ENCODE measurements around the gene PRKAG2. TPM values are rescaled to one million over a fixed set of nuclear protein-coding genes. Genes with fewer than 3 reads are reported as not detected.
A peak's percentile ranks its signal among the peaks of the same experiment; 100 is the strongest.

The PRKAG2 gene
- total RNA-seq, 4 donors from 2014 or later = 25.1 to 57.8 (median 46.7) TPM

DNA sequence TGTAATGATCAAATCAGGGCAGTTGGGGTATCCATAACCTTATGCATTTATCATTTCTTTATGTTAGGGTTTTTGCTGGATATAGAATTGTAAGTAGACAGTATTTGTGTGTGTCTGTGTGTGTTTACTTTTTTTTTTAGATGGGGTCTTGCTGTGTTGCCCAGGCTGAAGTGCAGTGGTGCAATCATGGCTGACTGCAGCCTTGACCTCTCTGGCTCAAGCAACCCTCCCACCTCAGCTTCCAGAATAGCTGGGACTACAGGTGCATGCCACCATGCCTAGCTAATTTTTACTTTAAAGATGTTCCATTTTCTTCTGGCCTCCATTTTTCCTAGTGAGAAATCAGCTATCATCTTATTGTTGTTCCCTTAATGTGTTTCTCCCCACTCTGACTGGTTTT is 347.1 kb downstream of the PRKAG2 start:
- no peaks in the 10 kb centered on the region for H3K36me3 ChIP-seq
- H3K4me1 ChIP-seq = no peaks in the 10 kb centered on the region
- intact Hi-C loops (cut with DNase I; ENCODE audit: low total_unique reads) = no loop called here
- no peaks in the 10 kb centered on the region for H3K27me3 ChIP-seq
- peaks cover 7 to 10% of the 10 kb centered on the region in 2 donors for H3K9me3 ChIP-seq
- H3K27ac ChIP-seq = no peak overlapping the region
- in situ Hi-C loops (cut with MboI; ENCODE audit: low pct_ligation_motif_present in 1 of 4, low pct_unique_long_range_greater_than_20kb in 1 of 4, low sequenced_read_pairs in 3 of 4) = no loop called here
- TF ChIP-seq POLR2A (IDR thresholded peaks at IDR 0.05) (no peak), POLR2AphosphoS5 (IDR thresholded peaks at IDR 0.05) (no peak), EP300 (IDR thresholded peaks at IDR 0.05; ENCODE audit: low read depth) (no peak)
- TF ChIP-seq, protein P1, sequence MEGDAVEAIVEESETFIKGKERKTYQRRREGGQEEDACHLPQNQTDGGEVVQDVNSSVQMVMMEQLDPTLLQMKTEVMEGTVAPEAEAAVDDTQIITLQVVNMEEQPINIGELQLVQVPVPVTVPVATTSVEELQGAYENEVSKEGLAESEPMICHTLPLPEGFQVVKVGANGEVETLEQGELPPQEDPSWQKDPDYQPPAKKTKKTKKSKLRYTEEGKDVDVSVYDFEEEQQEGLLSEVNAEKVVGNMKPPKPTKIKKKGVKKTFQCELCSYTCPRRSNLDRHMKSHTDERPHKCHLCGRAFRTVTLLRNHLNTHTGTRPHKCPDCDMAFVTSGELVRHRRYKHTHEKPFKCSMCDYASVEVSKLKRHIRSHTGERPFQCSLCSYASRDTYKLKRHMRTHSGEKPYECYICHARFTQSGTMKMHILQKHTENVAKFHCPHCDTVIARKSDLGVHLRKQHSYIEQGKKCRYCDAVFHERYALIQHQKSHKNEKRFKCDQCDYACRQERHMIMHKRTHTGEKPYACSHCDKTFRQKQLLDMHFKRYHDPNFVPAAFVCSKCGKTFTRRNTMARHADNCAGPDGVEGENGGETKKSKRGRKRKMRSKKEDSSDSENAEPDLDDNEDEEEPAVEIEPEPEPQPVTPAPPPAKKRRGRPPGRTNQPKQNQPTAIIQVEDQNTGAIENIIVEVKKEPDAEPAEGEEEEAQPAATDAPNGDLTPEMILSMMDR (IDR thresholded peaks at IDR 0.05) = no peak
- no peak overlapping the region for H3K4me3 ChIP-seq
- no peak for DNase-seq

DNA sequence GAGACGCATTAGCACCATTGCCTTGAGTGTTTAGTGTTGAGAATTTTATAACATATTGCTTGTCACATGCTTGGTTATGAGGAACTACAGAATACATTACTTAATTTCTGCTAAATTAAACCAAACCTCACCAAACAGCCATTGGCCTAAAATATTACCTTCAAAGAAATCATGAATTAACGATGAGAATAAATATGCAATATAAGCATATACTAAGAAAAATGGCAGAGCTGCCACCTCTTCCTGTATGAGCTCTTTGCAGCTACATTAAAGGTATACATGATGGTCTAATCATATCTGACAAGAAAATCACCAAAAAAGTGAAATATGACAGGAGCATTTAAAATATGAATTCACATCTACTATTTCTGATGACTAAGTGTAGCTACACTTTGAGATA is 352.1 kb downstream of the PRKAG2 start:
- WGBS, 2 donors (ENCODE audit: low coverage in 1 of 2) = 83 to 89% methylated on average over 1 to 2 of the region's 2 CpGs
- intact Hi-C loops (cut with DNase I; ENCODE audit: low total_unique reads) (no loop called here), in situ Hi-C loops (cut with MboI; ENCODE audit: low pct_ligation_motif_present in 1 of 4, low pct_unique_long_range_greater_than_20kb in 1 of 4, low sequenced_read_pairs in 3 of 4) (no loop called here)
- Histone ChIP-seq H3K4me1 (peaks cover 0 to 9% (median 7%) of the 10 kb centered on the region in 4 donors), H3K27ac (no peak overlapping the region), H3K4me3 (no peak overlapping the region), H3K27me3 (no peaks in the 10 kb centered on the region), H3K36me3 (no peaks in the 10 kb centered on the region), H3K9me3 (peaks cover 0 to under 1% of the 10 kb centered on the region in 2 donors)
- TF ChIP-seq, protein P1 (IDR thresholded peaks at IDR 0.05) = no peak
- TF ChIP-seq EP300 (IDR thresholded peaks at IDR 0.05; ENCODE audit: low read depth) (no peak), POLR2AphosphoS5 (IDR thresholded peaks at IDR 0.05) (no peak), POLR2A (IDR thresholded peaks at IDR 0.05) (no peak)
- no peak for DNase-seq

DNA sequence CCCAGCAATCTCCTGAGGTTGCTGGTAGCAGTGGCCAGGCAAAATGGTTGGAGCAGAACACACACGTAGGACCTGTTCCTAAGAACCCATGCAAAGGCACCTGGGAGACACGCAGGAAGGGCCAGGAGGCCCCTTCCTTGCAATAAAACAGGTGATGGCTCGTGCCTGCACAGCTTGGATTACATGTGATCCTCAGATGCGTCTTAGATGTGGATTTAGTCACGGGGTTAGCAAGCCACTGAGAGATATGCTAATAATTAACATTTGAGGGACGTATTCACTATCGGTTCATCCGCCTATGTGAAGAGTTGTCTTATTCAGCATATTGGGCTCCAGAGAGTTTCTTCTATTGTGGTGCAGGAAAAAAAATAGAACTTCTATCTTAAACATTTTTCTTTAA is 352.6 kb downstream of the PRKAG2 start:
- no peak for DNase-seq
- Histone ChIP-seq H3K36me3 (no peaks in the 10 kb centered on the region), H3K4me3 (no peak overlapping the region), H3K9me3 (no peaks in the 10 kb centered on the region), H3K4me1 (peaks cover 0 to 9% (median 7%) of the 10 kb centered on the region in 4 donors), H3K27me3 (no peaks in the 10 kb centered on the region), H3K27ac (no peak overlapping the region)
- intact Hi-C loops (cut with DNase I; ENCODE audit: low total_unique reads) = no loop called here
- 89 to 100% methylated on average over 1 to 8 of the region's 8 CpGs for WGBS, 2 donors (ENCODE audit: low coverage in 1 of 2)
- TF ChIP-seq, protein P1 (IDR thresholded peaks at IDR 0.05) = no peak
- TF ChIP-seq EP300 (IDR thresholded peaks at IDR 0.05; ENCODE audit: low read depth) = no peak
- TF ChIP-seq POLR2AphosphoS5 (IDR thresholded peaks at IDR 0.05) = no peak
- no peak for TF ChIP-seq POLR2A (IDR thresholded peaks at IDR 0.05)
- in situ Hi-C loops (cut with MboI; ENCODE audit: low pct_ligation_motif_present in 1 of 4, low pct_unique_long_range_greater_than_20kb in 1 of 4, low sequenced_read_pairs in 3 of 4) = no loop called here

DNA sequence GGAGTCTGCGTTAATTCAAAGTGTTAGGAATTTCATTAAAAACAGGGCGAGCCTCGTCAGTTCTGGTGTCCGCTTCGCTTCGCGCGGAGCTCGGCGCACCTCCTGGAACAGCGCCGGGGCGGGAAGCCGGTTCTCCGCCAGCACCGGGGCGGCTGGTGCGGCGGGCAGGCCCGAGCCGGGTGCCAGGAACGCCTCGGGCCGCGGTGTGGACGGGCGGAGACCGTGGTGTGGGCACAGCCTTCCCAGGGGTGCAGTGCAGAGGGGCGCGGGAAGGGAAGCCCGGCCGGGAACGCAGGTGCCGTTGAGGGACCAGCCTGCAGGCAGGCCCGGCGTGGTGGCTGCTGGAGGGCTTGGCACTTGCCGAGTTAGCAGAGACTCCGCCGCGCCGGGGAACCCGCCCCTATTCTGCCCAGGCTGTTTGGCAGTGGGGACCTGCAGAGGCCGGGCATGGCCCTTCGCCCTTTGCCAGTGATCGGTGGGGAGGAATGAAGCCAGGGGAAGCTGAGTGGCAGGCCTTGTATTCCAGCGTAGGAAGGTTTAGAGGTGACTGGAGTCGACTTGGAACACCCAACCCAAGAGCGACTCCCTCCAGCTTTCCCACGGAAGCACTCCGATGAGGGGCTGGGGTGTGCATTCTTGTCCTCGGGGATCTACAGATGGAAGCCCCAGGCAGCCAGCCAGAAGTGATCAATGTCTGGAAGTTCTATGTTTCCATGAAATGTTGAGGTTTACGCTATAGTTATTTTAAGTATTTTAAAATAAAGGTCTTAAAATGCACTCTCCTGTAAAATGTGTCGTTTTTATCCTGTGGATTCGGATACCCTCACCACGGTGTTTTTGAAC is 356.3 kb downstream of the PRKAG2 start:
- Histone ChIP-seq H3K36me3 (no peaks in the 10 kb centered on the region), H3K9me3 (no peaks in the 10 kb centered on the region), H3K4me3 (peak overlapping the region; percentile 27 to 97 (median 54)), H3K27ac (peak overlapping the region; percentile 99 to 100 (median 99)), H3K4me1 (peaks cover 3 to 32% (median 25%) of the 10 kb centered on the region in 4 donors), H3K27me3 (no peaks in the 10 kb centered on the region)
- in situ Hi-C loops (cut with MboI; ENCODE audit: low pct_ligation_motif_present in 1 of 4, low pct_unique_long_range_greater_than_20kb in 1 of 4, low sequenced_read_pairs in 3 of 4) = no loop called here
- intact Hi-C loops (cut with DNase I; ENCODE audit: low total_unique reads) = loop anchor here (1.0 kb wide), 1 partner anchor 79 kb away; no protein-coding TSS in a partner anchor
- TF ChIP-seq POLR2AphosphoS5 (IDR thresholded peaks at IDR 0.05) (peak in 1 of 3 donors; percentile 8), POLR2A (IDR thresholded peaks at IDR 0.05) (no peak), EP300 (IDR thresholded peaks at IDR 0.05; ENCODE audit: low read depth) (no peak)
- TF ChIP-seq, protein P1 (IDR thresholded peaks at IDR 0.05) = peak in 1 of 5 experiments; percentile 4
- WGBS, 2 donors (ENCODE audit: low coverage in 1 of 2) = 17 to 88% methylated on average over 4 to 41 of the region's 55 CpGs
- DNase-seq = peak; percentile 62

Data from transverse colon (tissue), 4 donors.